Neutrophil (primary cell): ENCODE data around the gene CCDC24.

ENCODE experiments used
- H3K27ac ChIP-seq: fragments of 200-600 bp; sonication (generic); 2 replicates; pipeline ENCODE4 v1.5.1; 2016; ENCODE audit warnings: mild to moderate bottlenecking, moderate library complexity
- H3K27me3 ChIP-seq: fragments of 200-600 bp; sonication (generic); 2 replicates; pipeline ENCODE4 v1.6.0; 2016; ENCODE audit warnings: mild to moderate bottlenecking
- H3K36me3 ChIP-seq: fragments of 200-600 bp; sonication (generic); 2 replicates; pipeline ENCODE4 v1.5.1; 2017
- H3K4me1 ChIP-seq, 2 experiments: fragments of 200-600 bp in 1 of 2; sonication (generic) in 1 of 2; 1 replicate in 1 of 2; 2 replicates in 1 of 2; pipeline versions ENCODE4 v1.5.1 to v1.6.1; 2013 to 2016; ENCODE audit warnings: low read depth in 1 of 2, low read length in 1 of 2, mild to moderate bottlenecking in 1 of 2, moderate library complexity in 1 of 2; ENCODE audit not compliant: control insufficient read depth in 1 of 2, insufficient read depth in 1 of 2
- H3K4me3 ChIP-seq, 2 experiments: fragments of 200-600 bp in 1 of 2; sonication (generic) in 1 of 2; 1 replicate in 1 of 2; 2 replicates in 1 of 2; pipeline ENCODE4 v1.5.1; 2013 to 2016; ENCODE audit warnings: low read depth in 1 of 2, low read length in 1 of 2, mild to moderate bottlenecking in 1 of 2, moderate library complexity in 1 of 2
- H3K9me3 ChIP-seq: fragments of 200-600 bp; sonication (generic); 2 replicates; pipeline ENCODE4 v1.5.1; 2016
- TF ChIP-seq, protein P1 (sequence below): fragments of 200-600 bp; sonication (generic); IDR thresholded peaks from 2 replicates; pipeline ENCODE4 v1.5.1; 2016; ENCODE audit warnings: antibody characterized with exemption

The CCDC24 gene

DNA sequence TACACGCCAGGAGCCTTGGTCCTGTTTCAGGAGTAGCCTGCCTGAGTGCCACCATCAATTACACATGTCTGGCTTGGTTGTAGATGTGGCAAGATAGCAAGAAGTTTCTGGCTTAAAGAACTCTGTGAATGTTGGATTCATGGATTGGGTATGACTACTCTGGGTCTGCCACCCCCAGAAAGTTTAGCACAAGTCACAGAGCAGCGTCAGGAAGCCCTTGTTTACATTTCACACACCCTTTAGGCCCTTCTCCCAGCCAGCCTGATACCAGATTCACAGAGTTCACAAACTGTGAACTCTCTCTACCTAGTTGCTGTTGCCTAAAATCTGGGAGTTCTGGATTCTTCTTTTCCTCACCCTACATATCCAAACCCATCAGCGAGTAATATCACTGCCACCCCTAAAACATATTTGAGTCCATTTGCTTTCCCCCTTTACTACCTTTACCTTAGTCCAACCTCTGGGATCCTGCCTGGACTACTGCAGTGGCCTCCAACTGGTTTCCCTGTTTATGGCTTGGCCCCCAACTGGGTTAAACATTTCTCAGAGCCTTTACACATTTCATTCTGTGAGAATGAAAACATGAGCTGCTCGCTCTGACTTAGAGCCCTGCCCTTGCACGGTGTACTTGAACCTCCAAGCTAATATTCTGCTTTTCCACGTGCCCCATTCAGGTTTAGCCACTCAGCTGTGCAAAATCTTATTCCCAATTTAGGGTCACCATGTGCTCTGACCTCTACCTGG is 4.1 kb upstream of the CCDC24 start:
- Histone ChIP-seq H3K36me3 (no peaks in the 10 kb centered on the region), H3K27me3 (no peaks in the 10 kb centered on the region), H3K4me1 (peaks cover 30 to 32% of the 10 kb centered on the region in 2 experiments), H3K4me3 (no peak overlapping the region), H3K9me3 (no peaks in the 10 kb centered on the region), H3K27ac (no peak overlapping the region)
- TF ChIP-seq, protein P1, sequence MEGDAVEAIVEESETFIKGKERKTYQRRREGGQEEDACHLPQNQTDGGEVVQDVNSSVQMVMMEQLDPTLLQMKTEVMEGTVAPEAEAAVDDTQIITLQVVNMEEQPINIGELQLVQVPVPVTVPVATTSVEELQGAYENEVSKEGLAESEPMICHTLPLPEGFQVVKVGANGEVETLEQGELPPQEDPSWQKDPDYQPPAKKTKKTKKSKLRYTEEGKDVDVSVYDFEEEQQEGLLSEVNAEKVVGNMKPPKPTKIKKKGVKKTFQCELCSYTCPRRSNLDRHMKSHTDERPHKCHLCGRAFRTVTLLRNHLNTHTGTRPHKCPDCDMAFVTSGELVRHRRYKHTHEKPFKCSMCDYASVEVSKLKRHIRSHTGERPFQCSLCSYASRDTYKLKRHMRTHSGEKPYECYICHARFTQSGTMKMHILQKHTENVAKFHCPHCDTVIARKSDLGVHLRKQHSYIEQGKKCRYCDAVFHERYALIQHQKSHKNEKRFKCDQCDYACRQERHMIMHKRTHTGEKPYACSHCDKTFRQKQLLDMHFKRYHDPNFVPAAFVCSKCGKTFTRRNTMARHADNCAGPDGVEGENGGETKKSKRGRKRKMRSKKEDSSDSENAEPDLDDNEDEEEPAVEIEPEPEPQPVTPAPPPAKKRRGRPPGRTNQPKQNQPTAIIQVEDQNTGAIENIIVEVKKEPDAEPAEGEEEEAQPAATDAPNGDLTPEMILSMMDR: no peak

DNA sequence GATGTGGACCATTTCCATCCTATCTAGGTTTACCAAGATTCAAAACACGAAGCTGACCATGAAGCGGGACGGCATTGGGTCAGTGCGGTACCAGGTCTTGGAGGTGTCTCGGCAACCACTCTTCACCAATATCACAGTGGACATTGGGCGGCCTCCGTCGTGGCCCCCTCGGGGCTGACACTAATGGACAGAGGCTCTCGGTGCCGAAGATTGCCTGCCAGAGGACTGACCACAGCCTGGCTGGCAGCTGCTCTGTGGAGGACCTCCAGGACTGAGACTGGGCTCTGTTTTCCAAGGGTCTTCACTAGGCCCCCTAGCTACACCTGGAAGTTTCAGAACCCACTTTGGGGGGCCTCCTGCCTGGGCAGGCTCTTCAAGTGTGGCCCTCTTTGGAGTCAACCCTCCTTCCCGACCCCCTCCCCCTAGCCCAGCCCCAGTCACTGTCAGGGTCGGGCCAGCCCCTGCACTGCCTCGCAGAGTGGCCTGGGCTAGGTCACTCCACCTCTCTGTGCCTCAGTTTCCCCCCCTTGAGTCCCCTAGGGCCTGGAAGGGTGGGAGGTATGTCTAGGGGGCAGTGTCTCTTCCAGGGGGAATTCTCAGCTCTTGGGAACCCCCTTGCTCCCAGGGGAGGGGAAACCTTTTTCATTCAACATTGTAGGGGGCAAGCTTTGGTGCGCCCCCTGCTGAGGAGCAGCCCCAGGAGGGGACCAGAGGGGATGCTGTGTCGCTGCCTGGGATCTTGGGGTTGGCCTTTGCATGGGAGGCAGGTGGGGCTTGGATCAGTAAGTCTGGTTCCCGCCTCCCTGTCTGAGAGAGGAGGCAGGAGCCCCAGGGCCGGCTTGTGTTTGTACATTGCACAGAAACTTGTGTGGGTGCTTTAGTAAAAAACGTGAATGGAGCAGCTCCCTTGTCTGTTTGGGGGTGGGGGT is 864 bp upstream of the CCDC24 start:
- Histone ChIP-seq H3K9me3 (no peaks in the 10 kb centered on the region), H3K4me1 (peaks cover 16 to 17% of the 10 kb centered on the region in 2 experiments), H3K27me3 (no peaks in the 10 kb centered on the region), H3K36me3 (no peaks in the 10 kb centered on the region), H3K4me3 (peak overlapping the region; percentile 91 to 93), H3K27ac (peak overlapping the region; percentile 77)
- TF ChIP-seq, protein P1: no peak

DNA sequence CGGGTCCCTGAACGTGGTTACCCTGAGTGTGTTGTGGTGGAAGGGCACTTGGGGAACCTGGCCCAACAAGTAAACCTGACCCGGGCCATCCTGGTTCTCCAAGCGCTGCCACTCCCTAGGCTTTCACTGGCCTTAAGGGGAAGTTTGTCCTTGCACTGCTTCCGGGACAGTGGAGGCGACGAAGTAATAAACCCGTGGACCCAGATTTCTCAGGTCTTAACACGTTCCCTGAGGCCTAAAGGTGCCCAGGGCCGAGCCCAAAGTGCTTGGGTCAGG is 261 bp upstream of the CCDC24 start:
- Histone ChIP-seq H3K4me3 (peak overlapping the region; percentile 91 to 93), H3K27ac (peak overlapping the region; percentile 77), H3K27me3 (no peaks in the 10 kb centered on the region), H3K4me1 (peaks cover 16 to 17% of the 10 kb centered on the region in 2 experiments), H3K9me3 (no peaks in the 10 kb centered on the region), H3K36me3 (no peaks in the 10 kb centered on the region)
- TF ChIP-seq, protein P1: no peak

DNA sequence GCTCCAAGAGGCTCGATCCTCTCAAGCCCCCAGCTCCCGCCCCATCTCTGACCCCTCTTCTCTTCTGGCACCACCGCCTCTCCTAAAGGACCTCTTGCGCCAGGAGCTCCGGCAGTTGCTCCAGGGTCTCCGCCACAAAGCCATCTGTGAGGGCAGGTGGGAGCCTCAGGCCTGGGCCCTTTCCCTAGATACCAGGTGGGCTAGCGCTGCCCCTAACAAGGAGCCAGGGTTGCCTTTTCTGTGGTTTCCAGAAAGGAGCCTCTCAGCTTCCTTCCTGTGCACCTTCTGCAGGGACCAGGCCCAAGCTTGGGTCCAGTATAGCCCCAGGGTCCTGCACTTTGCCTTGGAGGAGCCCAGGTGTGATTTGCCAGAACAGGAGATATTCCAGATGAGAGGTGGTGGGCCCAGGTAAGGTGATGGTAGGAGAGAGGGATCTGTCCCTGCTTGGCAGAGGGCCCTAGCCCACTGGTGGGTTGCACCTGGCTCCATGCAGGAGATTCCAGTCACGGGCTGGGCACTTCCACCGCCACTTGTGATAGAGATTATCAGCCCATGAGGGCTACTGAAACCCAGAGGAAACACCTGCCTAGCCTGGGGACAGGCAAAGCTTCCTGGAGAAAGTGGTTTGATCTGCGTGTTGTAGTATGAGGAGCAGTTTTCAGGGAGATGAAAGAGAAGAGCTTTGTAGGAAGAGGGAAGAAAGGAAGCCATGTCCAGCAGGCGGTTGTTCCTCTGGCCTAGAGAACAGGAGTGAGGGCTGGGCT is 1.0 kb downstream of the CCDC24 start:
- Histone ChIP-seq H3K27me3 (no peaks in the 10 kb centered on the region), H3K27ac (no peak overlapping the region), H3K4me3 (peak overlapping the region; percentile 91 to 93), H3K9me3 (no peaks in the 10 kb centered on the region), H3K4me1 (peaks cover 16 to 17% of the 10 kb centered on the region in 2 experiments), H3K36me3 (no peaks in the 10 kb centered on the region)
- TF ChIP-seq, protein P1: no peak

DNA sequence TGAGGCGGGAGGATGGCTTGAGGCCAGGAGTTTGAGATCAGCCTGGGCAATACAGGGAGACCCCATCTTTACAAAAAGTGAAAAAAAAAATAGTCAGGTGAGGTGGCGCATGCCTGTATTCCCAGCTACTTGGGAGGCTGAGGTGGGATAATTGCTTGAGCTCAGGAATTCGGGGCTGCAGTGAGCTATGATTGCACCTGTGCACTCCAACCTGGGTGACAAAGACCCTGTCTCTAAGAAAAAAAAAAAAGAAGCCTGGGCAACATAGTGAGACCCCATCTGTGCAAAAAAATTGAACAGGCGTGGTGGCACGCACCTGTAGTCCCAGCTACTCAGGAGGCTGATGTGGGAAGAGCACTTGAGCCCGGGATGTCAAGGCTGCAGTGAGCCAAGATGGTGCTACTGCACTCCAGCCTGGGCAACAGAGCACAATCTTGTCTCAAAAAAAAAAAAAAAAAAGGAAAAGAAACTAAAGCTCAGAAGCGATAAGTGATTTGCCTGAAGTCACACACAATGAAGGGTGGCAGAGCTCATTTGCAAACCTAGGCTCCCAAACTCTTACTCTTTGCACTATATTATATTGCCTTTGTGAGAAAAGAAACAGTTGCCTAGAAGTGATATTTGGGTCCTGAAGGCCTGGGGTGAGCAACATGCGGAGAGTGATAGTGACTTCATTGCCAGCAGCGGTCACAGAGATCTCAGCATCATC is 2.0 kb downstream of the CCDC24 start:
- TF ChIP-seq, protein P1: no peak
- H3K9me3 ChIP-seq: no peaks in the 10 kb centered on the region
- no peak overlapping the region for H3K27ac ChIP-seq
- H3K36me3 ChIP-seq: no peaks in the 10 kb centered on the region
- H3K27me3 ChIP-seq: no peaks in the 10 kb centered on the region
- peaks cover 16 to 17% of the 10 kb centered on the region in 2 experiments for H3K4me1 ChIP-seq
- H3K4me3 ChIP-seq: no peak overlapping the region
